Testis (tissue), 2 donors: ENCODE measurements around the gene ZNF516.

ENCODE experiments used
- CTCF ChIP-seq, 3 experiments: fragments of 450-650 bp in 2 of 3; fragments of 200-600 bp in 1 of 3; sonication (generic) in 1 of 3; IDR thresholded peaks; one replicate each; pipeline ENCODE4 v1.5.1; 2016 to 2019; ENCODE audit warnings: antibody characterized with exemption in 3 of 3, mild to moderate bottlenecking in 2 of 3, moderate library complexity in 1 of 3
- POLR2A ChIP-seq: fragments of 450-650 bp; IDR thresholded peaks from one replicate; pipeline ENCODE4 v1.6.1; 2017; ENCODE audit warnings: antibody characterized with exemption, mild to moderate bottlenecking, moderate library complexity

GRCh38 chr18:76435316-76435989 is 59.6 kb downstream of the ZNF516 start:
- no peak for TF ChIP-seq CTCF (IDR thresholded peaks at IDR 0.05)
- TF ChIP-seq POLR2A, result no peak
